Measurements from ENCODE around the gene CROCC2.

CROCC2 gene

GRCh38 chr2:241029599-241030332 is 123.6 kb downstream of the CROCC2 start:
- DNase-seq: no peak

DNA sequence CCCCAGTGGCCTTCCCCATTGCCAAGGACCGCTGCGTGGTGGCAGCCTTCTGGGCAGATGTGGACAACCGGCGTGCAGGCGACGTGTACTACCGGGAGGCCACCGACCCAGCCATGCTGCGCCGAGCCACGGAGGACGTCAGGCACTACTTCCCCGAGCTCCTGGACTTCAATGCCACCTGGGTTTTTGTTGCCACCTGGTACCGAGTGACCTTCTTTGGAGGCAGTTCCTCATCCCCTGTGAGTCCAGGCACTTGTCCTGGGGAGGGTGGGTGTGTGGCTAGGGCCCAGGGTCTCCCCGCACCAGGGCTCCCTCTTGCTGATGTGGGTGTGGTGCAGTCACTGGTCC is 124.2 kb downstream of the CROCC2 start:
- no peak for DNase-seq

DNA sequence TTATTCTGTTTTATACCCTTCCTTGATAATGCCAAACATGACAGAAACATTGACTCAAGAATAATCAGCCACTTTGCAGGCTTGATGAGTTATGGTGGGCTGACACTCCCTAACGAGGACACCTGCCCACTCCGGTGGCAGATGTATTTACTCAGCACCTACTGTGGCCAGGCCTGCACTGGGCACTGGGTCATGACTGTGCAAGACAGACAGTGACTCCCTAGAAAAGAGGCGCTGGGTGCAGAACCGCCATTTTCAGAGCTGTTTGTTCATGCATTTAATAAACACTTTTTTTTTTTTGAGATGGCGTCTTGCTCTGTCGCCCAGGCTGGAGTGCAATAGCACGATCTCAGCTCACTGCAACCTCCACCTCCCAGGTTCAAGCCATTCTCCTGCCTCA is 124.7 kb downstream of the CROCC2 start:
- DNase-seq: no peak

GRCh38 chr2:241031436-241032165 is 125.5 kb downstream of the CROCC2 start:
- DNase-seq: no peak

DNA sequence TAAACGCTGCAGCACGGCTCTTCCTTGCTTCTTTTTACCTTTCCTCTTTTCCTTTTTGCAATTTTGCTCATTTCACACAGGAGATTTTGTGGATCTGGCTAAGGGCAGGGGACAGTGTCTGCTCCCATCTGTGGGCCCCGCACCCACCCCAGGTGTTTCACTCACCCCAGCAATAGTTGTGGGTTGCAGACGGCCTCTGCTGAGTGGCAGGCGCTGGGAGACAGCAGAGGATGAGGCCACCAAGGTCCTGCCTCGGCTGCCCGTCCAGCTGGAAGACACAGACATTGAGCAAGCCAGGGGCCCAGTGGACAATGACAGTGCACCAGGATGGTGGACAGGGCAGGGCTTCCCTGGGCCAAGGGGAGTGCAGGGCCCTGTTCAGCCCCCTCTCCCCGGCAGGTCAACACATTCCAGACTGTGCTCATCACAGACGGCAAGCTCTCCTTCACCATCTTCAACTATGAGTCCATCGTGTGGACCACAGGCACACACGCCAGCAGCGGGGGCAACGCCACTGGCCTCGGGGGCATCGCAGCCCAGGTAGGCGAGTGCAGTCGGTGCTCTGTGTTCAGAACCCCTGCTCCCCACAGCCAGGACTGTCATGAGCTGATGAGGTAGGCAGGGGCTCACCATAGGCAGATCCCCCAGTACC is 127.3 kb downstream of the CROCC2 start:
- no peak for DNase-seq

- no peak for DNase-seq
Observed at GRCh38 chr2:241033994-241034393, 127.9 kb downstream of the CROCC2 start.

DNA sequence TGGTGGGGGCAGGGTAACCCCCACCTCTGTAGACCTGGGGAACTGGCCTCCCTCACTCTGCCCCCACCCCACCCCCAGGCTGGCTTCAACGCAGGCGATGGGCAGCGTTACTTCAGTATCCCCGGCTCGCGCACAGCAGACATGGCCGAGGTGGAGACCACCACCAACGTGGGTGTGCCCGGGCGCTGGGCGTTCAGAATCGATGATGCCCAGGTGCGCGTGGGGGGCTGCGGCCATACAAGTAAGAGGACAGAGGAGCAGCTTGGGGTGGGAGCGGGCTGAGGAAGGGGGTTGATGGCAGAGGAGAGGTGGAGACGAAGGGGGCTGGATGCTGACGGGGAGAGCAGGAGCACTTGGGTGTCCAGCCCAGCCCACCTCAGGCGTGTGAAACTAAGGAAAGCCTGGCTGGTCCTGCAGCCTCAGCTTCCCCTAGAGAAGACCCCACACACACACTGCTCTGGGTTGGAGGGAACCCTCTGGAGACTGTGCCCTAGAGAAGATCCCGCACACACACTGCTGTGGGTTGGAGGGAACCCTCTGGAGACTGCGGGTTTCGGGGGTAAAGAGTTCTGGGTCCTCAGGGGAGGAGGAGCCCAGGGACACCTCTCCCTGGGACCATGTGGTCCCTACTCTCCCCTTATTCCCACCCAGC is 128.5 kb downstream of the CROCC2 start:
- DNase-seq: no peak

DNA sequence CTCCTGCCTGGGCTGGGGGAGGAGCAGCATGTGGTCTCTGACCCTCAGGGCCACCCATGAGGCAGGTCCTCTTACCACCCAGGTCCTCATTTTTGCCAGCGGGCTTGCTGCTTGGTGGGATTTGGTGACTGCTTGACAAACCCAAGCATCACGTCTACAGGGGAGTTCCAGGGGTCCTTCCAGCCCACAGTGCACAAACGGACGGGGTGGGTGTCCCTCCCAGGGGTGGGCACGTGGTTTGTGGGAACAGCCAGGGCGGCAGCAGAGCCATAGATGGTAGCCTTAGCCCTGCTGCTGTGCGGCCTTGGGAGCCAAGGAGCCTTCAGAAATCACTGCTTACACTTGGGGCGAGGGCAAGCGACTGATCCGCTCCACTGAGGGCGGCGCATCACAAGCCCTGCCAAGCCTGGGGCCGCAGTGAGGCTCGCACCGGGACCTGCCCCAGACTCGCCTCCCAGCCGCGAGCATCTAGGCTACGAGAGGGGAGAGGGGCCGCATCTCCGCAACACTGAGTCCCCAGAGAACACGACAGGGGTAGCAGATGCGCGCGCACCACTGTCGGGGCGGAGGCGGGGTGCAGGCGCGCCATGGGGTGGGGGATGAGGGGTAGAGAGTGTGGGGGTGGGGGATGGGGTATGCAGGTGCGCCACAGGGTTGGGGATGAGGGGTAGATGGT is 129.1 kb downstream of the CROCC2 start:
- no peak for DNase-seq

DNA sequence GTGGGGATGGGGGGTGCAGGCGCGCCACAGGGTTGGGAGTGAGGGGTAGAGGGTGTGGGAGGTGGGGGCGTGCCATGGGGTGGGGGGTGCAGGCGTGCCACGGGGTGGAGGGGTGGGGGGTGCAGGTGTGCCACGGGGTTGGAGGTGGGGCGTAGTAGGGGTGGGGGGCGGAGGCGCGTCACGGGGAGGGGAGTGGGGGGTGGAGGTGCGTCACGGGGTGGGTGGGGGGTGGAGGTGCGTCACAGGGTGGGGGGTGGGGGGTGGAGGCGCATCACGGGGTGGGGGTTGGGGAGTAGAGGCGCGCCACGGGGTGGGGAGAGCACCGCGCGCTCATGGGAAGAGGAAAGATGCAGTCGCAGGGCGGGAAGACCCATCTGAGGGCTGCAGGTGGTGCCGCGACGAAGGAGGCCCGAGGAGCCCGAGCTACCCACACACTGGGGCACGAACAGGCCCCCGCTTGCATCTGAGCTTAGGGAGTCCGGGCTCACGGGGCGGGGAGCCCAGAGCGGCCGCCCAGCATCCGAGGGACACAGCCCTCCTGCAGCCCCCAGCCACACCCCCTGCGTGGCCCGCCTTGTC is 129.8 kb downstream of the CROCC2 start:
- DNase-seq: peak; percentile 6

GRCh38 chr2:241036397-241036963 is 130.3 kb downstream of the CROCC2 start:
- peak; percentile 16 for DNase-seq

DNA sequence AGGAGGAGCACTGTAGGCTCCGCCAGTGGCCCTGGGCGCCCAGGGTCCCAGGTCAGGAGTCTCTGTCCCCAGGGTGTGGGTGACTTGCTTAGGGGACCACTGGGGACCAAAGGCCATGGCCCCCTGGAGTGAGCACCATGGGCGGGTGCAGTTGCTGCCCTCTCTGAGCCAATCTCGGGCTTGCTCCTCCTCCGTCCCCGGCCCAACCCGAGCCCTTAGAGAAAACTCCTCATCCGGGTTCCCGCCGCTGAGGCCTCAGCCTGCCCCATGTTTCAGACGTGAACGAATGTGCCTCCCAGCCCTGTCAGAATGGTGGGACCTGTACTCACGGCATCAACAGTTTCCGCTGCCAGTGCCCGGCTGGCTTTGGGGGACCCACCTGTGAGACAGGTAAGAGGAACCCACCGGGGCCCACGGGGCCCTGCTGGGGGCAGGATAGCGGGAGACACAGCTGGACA is 130.9 kb downstream of the CROCC2 start:
- DNase-seq: no peak

DNA sequence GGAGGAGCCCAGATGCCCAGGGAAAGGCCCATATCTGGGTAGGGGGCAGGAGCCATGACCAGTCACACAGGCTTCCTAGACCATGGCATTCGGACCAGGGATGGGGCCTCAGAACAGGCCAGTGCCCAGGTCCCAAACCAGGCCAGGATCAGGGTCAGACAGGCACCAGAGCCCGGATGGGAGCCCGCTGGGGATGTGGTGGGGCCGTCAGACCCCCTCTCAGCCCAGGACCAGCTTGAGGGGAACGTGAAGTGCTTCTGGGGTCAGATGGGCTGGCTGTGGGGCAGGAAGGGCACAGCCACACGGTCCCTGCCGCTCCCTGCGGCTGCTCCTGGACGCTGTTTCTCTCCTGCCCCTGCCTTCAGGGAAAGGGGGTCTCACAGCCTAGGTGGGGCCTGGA is 131.4 kb downstream of the CROCC2 start:
- no peak for DNase-seq

- no peak for DNase-seq
Observed at GRCh38 chr2:241038374-241039180, 132.4 kb downstream of the CROCC2 start.

DNA sequence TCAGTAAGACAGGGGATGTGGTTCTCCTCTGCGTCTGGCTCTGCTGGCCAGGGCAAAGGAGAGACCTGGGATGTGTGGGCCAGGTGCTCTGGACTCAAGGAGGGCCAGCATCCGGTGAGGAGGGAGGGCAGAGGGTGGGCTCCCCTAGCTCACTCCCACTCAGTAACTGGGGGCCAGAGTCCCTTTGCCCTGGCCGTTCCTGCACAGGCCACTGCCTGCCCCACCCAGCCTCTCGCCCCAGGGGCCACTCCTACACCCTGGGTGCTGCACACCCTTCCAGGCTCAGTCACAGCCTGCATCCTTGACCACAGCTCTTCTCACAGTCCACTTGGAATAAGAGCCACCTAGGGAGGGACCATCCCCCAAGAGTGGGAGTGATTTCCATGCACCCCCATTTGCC is 133.3 kb downstream of the CROCC2 start:
- DNase-seq: no peak

- no peak for DNase-seq
Observed at GRCh38 chr2:241040081-241040803, 134.1 kb downstream of the CROCC2 start.

DNA sequence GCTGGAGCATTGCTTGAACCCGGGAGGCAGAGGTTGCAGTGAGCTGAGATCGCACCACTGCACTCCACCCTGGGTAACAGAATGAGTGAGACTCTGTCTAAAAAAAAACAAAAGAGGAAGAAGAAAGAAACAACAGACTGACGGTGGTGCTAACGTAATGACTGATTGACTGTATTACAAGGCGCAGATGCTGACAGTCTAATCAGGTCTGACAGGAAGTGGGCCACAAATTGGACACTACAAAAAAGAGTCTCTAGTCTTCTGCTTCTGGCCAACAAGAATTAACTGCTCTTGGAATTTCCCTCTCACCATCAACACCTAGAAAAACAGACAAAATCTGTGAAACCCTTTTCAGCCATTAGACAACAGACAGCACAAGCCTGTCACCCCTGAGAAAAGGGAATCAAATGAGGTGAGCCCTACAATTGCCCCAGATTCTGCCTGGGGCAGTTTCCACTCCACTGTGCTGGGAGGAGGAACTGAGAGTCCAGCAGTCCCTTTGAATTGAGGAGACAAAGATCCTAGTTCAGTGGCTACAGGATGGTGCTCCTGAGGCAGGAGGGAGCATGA is 135.5 kb downstream of the CROCC2 start:
- DNase-seq: peak; percentile 47

All from hematopoietic multipotent progenitor cell treated with erythropoietin and hydrocortisone succinate and interleukin-3 and kit ligand, for 4 days (in vitro differentiated cells).